Mucosa of descending colon (tissue), 3 donors: ENCODE results near the gene SMIM35. TPM values are rescaled to one million over a fixed set of nuclear protein-coding genes. Genes with fewer than 3 reads are reported as not detected.

Source experiments
- ATAC-seq: fragments of 200-7000 bp; cut with Tn5 transposase; one replicate; pipeline ENCODE4 v1.9.1; 2020; ENCODE audit warnings: mild to moderate bottlenecking, moderate library complexity
- DNase-seq, 3 donors: peaks; one replicate each; pipeline ENCODE4 v3.0.0-alpha.2; 2020
- H3K36me3 ChIP-seq: fragments of 200-600 bp; one replicate; pipeline ENCODE4 v1.8.0; 2021; ENCODE audit warnings: low read depth, mild to moderate bottlenecking
- H3K4me1 ChIP-seq: fragments of 200-600 bp; one replicate; pipeline ENCODE4 v1.8.0; 2021; ENCODE audit warnings: low read depth, mild to moderate bottlenecking
- H3K4me3 ChIP-seq: fragments of 200-600 bp; one replicate; pipeline ENCODE4 v1.8.0; 2021; ENCODE audit warnings: mild to moderate bottlenecking
- H3K9me3 ChIP-seq: fragments of 200-600 bp; one replicate; pipeline ENCODE4 v1.8.0; 2021; ENCODE audit warnings: mild to moderate bottlenecking
- CTCF ChIP-seq: fragments of 200-600 bp; IDR thresholded peaks from one replicate; pipeline ENCODE4 v1.8.0; 2022; ENCODE audit warnings: antibody characterized with exemption, mild to moderate bottlenecking
- intact Hi-C, 2 donors: fragments of 100-400 bp; cut with DNase I in 1 of 2; cut with micrococcal nuclease in 1 of 2; formaldehyde crosslinking; loops; one replicate each; pipeline versions ENCODE4 v1.11.0 to v1.11.1; 2022; cut with DNase I, micrococcal nuclease
- total RNA-seq, 3 donors: library from RNA; stranded (reverse); fragmentation: NEBNext Ultra II Directional in 2 of 3; extraction: Animal tissue kit (Norgen Biotek cat#: 25700) in 2 of 3; gene quantifications; one replicate each; pipeline versions ENCODE4 v1.2.1 to v1.2.4, GENCODE V29; 2021 to 2023
- donor health status: DM: no; HTN: no; CAD: no; lungs with moderate emphysema.
- donor health status: DM: no; HTN: no; CAD: no.
- donor health status: DM: no; HTN: yes; CAD: no.

The SMIM35 gene
- total RNA-seq, 3 donors from 2014 or later = not detected

GRCh38 chr11:118061586-118062125 is 25.1 kb downstream of the SMIM35 start:
- no peak for TF ChIP-seq CTCF
- Histone ChIP-seq H3K9me3 (no peaks in the 10 kb centered on the region), H3K4me1 (no peaks in the 10 kb centered on the region), H3K36me3 (no peaks in the 10 kb centered on the region), H3K4me3 (no peak overlapping the region)
- no peak for DNase-seq
- intact Hi-C loops = no loop called here
- no peak for ATAC-seq

- TF ChIP-seq CTCF = no peak
- H3K4me3 ChIP-seq = no peak overlapping the region
- ATAC-seq = no peak
- intact Hi-C loops = no loop called here
- no peaks in the 10 kb centered on the region for H3K36me3 ChIP-seq
- H3K9me3 ChIP-seq = no peaks in the 10 kb centered on the region
- no peak for DNase-seq
- H3K4me1 ChIP-seq = no peaks in the 10 kb centered on the region
Measured at GRCh38 chr11:118060869-118061268, 25.9 kb downstream of the SMIM35 start.

GRCh38 chr11:118060081-118060661 is 26.6 kb downstream of the SMIM35 start:
- no peaks in the 10 kb centered on the region for H3K9me3 ChIP-seq
- no peaks in the 10 kb centered on the region for H3K4me1 ChIP-seq
- H3K4me3 ChIP-seq = no peak overlapping the region
- intact Hi-C loops = no loop called here
- no peak for TF ChIP-seq CTCF
- no peaks in the 10 kb centered on the region for H3K36me3 ChIP-seq
- DNase-seq = no peak
- no peak for ATAC-seq

- intact Hi-C loops = loop anchor here (10.0 kb wide), 3 partner anchors 105 to 225 kb away; no protein-coding TSS in a partner anchor
- DNase-seq = no peak
- H3K4me1 ChIP-seq = no peaks in the 10 kb centered on the region
- H3K36me3 ChIP-seq = no peaks in the 10 kb centered on the region
- no peak for ATAC-seq
- TF ChIP-seq CTCF = no peak
- H3K9me3 ChIP-seq = no peaks in the 10 kb centered on the region
- H3K4me3 ChIP-seq = no peak overlapping the region
Measured at GRCh38 chr11:118059246-118059940, 27.4 kb downstream of the SMIM35 start.

- Histone ChIP-seq H3K4me1 (no peaks in the 10 kb centered on the region), H3K4me3 (no peak overlapping the region), H3K36me3 (no peaks in the 10 kb centered on the region), H3K9me3 (no peaks in the 10 kb centered on the region)
- no peak for DNase-seq
- no peak for ATAC-seq
- intact Hi-C loops = loop anchor here (10.0 kb wide), 3 partner anchors 104 to 224 kb away; no protein-coding TSS in a partner anchor
- TF ChIP-seq CTCF = no peak
Measured at GRCh38 chr11:118058311-118059245, 28.2 kb downstream of the SMIM35 start.
